ENCODE measurements around the gene CD22. TPM values are rescaled to one million over a fixed set of nuclear protein-coding genes. Genes with fewer than 3 reads are reported as not detected.

Gene CD22
- polyA plus RNA-seq, 3 donors: 0.67 to 2.1 (median 0.88) TPM

DNA sequence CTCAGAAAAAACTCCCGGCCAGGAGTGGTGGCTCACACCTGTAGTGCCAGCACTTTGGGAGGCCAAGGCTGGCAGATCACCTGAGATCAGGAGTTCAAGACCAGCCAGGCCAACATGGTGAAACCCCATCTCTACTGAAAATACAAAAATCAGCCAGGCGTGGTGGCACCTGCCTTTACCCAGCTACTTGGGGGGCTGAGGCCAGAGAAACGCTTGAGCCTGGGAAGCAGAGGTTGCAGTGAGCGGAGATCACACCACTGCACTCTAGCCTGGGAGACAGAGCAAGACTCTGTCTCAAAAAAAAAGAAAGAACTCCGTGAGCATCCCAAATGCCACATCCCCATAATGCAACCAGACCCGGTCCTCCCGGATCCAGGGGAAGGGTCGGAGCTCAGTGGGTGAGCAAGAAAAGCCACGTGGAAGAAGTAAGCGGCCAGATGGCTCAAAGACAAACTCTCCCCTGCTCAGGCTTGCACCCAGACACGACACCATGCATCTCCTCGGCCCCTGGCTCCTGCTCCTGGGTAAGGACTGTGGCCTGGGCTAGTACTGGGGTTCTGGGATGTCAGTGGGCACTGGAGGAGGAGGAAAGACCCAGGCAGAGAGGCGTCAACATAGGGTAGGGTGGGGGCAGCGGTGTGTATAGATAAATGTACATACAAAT lies 2.7 kb downstream of the CD22 start:
- H3K27ac ChIP-seq (ENCODE audit: low read depth, low read length): no peak overlapping the region
- WGBS, 3 donors: 80 to 88% (median 86%) methylated on average over 14 of the region's 14 CpGs

DNA sequence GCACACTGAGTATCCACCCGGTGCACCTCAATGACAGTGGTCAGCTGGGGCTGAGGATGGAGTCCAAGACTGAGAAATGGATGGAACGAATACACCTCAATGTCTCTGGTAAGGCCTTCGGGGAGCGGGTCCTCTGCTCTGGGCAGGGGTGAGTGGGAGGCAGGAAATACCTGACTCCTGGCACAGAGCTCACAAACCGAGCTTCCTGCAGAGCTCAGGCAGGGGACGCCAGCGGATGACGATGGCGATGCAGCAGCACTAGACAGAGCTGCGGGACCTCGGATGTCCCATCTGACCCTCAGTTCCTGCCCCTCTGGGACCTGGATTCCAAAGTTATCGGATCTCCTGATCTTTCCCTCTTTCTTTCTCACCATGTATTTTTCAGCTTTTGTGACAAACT lies 3.8 kb downstream of the CD22 start:
- WGBS, 3 donors: 38 to 64% (median 41%) methylated on average over 12 of the region's 12 CpGs
- H3K27ac ChIP-seq (ENCODE audit: low read depth, low read length): no peak overlapping the region

DNA sequence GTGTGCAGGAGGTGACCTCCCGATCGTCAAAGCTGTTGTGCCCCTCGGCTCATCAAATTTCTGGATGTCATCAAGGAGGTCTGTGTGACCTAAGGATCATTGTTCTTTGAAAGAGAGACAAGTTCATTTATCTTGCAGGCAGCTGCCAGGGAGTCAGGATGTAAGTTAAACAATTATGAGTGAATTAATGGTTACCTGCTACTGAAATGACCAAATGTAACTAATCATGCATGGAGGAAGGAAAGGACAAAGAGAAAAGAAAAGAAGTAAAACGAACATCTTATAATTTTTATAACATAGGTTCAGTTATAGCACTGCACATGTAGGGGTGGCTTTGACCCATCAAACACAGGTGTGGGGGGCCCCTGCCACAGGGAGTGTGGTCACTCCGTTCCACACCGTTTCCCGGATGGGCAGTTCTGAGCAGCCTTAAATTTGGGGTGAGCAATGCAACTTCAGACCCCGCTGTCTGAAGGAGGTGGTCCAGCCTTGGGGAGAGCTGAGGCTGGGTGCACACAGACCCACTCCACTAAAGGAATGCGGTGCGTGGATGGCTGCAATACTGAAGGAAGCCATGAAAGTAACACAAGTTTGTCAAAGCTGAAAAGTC lies 5.3 kb downstream of the CD22 start:
- WGBS, 3 donors: 78 to 87% (median 85%) methylated on average over 10 of the region's 10 CpGs

DNA sequence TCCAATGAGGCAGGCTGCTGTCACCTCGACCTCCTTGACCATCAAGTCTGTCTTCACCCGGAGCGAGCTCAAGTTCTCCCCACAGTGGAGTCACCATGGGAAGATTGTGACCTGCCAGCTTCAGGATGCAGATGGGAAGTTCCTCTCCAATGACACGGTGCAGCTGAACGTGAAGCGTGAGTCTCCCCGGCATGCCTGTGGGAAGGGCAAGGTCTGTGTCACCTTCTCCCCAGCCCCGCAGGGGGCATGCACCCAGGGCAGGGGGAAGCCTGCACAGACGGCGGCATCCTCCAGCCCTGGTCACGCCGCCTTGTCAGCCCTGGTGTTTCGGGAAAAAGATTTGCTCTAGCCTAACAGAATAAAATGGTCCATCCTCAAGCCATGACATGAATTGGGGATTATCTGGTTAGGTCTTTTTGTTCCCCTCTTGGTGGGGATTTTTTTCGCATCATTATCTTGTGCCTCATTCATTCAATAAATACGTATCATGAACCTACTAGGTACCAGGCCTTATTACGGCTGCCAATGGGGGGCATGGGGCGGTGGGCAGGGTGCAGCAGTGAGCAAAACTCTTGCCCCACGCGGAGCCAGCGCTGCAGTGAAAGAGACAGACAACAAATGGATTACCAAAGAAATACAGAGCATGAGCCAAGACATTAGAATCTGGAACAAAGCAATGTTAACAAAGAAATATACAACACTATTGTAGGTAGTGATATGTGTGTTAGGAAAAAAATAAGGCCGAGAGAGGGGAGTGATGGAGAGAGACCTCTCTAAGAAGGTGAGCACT lies 7.4 kb downstream of the CD22 start:
- no peak overlapping the region for H3K27ac ChIP-seq (ENCODE audit: low read depth, low read length)
- 83 to 85% (median 85%) methylated on average over 21 of the region's 21 CpGs for WGBS, 3 donors

More for the DNA sequence above, 5.3 kb downstream of the CD22 start:
- no peak overlapping the region for H3K27ac ChIP-seq (ENCODE audit: low read depth, low read length)

DNA sequence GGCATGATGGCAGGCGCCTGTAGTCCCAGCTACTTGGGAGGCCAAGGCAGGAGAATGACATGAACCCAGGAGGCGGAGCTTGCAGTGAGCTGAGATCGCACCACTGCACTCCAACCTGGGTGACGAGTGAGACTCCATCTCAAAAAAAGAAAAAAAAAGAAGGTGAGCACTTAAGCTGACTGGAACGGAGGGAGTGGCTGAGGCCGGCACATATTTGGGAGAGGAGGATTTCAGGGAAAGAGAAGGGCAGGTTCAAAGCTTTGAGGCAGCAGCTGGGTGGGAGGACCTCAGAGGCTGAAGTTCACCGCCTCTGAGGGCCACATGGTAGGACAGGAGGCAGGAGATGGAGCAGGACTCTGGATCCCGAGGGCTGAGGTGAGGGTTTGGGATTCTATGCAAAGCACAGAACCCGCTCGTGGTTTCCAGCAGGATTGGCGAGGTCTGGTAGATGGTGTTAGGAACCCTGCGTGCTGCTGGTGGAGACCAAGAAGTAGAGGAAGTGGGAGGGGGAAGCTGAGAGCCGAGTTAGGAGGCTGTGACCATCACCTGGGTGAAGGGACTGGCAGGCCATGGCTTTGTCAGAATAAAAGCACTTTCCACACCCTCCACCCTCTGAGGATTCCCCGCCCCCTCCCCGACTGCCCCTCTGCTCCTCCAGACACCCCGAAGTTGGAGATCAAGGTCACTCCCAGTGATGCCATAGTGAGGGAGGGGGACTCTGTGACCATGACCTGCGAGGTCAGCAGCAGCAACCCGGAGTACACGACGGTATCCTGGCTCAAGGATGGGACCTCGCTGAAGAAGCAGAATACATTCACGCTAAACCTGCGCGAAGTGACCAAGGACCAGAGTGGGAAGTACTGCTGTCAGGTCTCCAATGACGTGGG lies 8.4 kb downstream of the CD22 start:
- WGBS, 3 donors: 78 to 82% (median 79%) methylated on average over 25 of the region's 25 CpGs
- H3K27ac ChIP-seq (ENCODE audit: low read depth, low read length): no peak overlapping the region

DNA sequence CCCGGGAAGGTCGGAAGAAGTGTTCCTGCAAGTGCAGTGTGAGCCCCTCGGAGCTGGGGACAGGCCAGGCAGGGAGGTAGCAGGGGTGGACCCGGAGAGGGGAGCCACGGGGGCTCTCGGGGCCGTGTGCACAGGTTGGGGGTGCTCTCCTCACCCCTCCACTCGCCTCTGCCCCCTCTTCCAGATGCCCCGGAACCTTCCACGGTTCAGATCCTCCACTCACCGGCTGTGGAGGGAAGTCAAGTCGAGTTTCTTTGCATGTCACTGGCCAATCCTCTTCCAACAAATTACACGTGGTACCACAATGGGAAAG lies 9.0 kb downstream of the CD22 start:
- no peak overlapping the region for H3K27ac ChIP-seq (ENCODE audit: low read depth, low read length)
- 85 to 88% (median 88%) methylated on average over 9 to 13 of the region's 13 CpGs for WGBS, 3 donors

DNA sequence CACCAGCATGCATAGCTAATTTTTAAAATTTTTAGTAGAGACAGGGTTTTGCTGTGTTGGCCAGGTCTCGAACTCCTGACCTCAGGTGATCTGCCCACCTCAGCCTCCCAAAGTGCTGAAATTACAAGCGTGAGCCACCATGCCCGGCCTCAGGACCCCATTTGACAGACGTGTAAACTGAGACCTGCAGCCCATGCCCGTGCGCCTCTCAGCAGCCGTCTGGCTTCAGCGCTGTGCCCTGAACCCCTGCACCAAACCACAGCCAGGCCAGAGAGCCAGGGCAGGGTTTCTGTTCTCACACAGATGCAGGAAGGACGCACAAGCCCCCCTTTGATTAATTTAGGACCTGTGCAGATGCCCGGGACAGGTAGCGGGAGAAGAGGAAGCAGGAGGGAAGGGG lies 11.4 kb downstream of the CD22 start:
- WGBS, 3 donors: 85 to 90% (median 86%) methylated on average over 11 of the region's 11 CpGs
- no peak overlapping the region for H3K27ac ChIP-seq (ENCODE audit: low read depth, low read length)

DNA sequence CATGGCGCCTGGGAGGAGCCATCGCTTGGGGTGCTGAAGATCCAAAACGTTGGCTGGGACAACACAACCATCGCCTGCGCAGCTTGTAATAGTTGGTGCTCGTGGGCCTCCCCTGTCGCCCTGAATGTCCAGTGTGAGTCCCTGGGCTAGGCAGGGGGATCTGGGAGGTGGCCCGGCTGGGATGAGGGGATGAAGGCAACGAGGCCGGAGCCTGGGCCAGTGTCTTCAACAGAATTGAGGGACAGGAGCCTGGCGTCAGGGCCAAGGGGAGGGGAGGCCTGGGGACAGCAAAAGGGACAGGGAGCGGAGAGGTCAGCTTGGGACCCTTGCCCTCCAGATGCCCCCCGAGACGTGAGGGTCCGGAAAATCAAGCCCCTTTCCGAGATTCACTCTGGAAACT lies 12.0 kb downstream of the CD22 start:
- WGBS, 3 donors: 84 to 90% (median 86%) methylated on average over 16 of the region's 16 CpGs
- H3K27ac ChIP-seq (ENCODE audit: low read depth, low read length): no peak overlapping the region

DNA sequence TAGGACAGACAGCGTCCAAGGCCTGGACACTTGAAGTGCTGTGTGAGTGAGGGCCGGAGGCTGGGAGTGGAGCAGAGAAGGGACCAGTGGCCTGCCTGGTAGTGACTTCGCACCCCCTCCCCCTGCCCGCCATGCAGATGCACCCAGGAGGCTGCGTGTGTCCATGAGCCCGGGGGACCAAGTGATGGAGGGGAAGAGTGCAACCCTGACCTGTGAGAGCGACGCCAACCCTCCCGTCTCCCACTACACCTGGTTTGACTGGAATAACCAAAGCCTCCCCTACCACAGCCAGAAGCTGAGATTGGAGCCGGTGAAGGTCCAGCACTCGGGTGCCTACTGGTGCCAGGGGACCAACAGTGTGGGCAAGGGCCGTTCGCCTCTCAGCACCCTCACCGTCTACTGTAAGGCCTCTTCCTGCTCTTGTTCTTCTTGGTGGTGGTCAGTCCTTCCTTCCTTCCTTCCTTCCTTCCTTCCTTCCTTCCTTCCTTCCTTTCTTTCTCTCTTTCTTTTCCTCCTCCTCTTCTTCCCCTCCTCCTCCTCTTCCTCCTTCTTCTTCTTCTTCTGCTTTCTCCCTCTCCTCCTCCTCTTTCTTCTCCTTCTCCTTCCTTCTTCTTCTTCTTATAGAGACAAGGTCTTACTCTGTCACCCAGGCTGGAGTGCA lies 12.7 kb downstream of the CD22 start:
- no peak overlapping the region for H3K27ac ChIP-seq (ENCODE audit: low read depth, low read length)
- 85 to 89% (median 86%) methylated on average over 14 of the region's 14 CpGs for WGBS, 3 donors

DNA sequence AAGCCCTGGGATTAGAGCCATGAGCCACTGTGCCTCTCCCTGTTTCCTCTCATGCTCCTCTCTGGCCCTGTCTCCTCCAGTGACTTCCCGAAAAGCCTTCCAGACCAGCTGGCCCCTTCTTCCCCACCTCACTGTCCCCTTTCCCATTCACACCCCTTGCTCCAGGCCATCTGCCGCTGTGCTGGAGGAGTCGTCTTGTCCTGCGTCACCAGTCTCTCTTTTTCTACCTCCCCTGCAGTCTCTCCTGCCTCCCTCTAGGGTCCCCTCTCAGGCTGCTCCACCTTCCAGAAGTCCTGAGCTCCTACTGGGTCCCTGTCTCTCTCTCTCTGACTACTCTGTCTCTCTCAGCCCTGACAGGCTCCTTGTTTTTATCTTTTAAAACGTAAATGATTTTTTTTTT lies 13.4 kb downstream of the CD22 start:
- 60 to 73% (median 66%) methylated on average over 5 of the region's 5 CpGs for WGBS, 3 donors
- no peak overlapping the region for H3K27ac ChIP-seq (ENCODE audit: low read depth, low read length)

DNA sequence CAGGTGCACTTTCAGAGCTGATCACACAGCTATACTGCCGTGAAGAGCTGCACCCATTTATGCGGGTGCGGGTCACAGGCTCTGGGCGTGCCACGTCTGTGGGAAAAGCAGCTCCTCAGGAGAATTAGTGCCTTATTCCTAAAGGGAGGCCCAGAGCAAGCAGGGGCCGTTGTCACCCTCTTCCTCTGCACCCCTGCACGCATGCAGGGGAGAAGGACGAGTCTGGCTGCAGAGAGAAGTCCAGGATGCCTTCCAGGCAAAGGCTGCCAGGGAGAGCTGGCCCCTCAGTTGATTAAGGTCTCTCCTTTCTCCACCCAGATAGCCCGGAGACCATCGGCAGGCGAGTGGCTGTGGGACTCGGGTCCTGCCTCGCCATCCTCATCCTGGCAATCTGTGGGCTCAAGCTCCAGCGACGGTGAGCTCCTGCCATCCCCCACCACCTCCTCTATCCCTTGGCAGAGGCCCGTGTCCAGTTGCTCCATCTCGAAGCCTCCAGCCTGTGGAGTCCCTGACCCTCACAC lies 15.6 kb downstream of the CD22 start:
- H3K27ac ChIP-seq (ENCODE audit: low read depth, low read length): no peak overlapping the region
- WGBS, 3 donors: 80 to 84% (median 80%) methylated on average over 12 to 17 of the region's 17 CpGs

DNA sequence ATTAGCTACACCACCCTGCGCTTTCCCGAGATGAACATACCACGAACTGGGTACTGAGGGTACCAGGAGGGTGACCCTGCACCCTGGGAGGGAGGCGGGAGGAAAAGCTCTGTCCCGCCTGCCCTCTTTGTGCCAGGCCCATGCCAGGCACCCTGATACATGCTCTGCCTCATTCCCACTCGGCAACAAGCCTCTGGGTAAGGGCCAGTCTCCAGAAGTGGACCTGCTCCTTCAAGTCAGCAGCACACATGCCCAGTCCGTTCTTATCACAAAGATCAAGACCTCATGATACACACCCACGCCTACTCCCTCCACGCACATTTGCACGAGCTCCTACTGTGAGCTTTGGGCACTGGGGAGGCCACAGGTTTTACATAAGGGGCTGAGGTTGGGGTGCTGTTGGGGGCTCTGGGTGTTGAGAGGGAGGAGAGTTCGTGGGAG lies 16.7 kb downstream of the CD22 start:
- 69 to 77% (median 77%) methylated on average over 11 of the region's 11 CpGs for WGBS, 3 donors
- no peak overlapping the region for H3K27ac ChIP-seq (ENCODE audit: low read depth, low read length)

DNA sequence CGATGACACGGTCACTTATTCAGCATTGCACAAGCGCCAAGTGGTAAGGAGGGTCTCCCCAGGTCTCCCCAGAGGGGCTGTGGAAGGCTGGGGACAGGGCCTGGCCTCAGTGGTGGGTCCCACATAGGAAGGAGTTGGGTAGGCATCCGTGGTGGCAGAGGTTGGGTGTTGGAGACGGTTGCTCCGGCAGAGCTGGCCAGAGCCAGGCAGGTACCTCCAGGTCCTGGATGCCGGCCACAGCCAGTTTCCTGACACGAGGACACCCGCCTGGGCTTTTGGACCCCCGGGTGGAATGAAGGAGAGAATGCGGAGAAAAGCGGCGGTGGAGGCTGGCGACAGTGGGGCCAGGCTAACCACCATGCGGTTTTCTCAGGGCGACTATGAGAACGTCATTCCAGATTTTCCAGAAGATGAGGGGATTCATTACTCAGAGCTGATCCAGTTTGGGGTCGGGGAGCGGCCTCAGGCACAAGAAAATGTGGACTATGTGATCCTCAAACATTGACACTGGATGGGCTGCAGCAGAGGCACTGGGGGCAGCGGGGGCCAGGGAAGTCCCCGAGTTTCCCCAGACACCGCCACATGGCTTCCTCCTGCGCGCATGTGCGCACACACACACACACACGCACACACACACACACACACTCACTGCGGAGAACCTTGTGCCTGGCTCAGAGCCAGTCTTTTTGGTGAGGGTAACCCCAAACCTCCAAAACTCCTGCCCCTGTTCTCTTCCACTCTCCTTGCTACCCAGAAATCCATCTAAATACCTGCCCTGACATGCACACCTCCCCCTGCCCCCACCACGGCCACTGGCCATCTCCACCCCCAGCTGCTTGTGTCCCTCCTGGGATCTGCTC lies 17.4 kb downstream of the CD22 start:
- WGBS, 3 donors: 51 to 71% (median 58%) methylated on average over 28 of the region's 28 CpGs
- H3K27ac ChIP-seq (ENCODE audit: low read depth, low read length): no peak overlapping the region

DNA sequence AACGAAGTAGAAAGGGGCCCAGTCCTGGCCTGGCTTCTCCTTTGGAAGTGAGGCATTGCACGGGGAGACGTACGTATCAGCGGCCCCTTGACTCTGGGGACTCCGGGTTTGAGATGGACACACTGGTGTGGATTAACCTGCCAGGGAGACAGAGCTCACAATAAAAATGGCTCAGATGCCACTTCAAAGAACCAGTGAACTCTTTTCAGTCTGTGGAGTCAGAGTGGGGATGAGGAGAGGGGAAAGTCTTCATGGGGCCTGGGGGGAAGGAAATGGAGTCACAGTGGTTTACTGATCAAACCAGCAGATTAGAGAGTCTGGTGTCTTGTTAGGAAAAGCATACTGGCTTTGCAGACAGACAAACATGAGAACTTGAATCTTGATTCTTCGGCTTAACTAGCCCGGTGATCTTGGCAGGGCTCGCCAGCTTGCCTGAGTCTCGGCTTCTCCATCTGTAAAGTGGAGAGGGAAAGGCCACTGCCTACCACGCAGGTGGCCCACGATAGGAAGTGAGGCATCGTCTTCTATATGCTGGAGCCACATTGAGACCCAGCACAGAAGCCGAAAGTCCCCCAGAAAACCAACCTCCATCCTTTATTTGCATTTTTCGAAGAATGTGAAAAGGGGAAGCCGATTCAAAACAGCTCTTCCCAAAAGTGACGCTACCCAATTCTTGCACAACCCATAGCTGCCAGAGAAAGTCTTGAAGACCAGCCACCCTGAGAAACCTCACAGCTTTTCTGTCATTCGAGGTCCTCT lies 18.4 kb downstream of the CD22 start, which contains the start of gene FFAR1:
TSS of gene FFAR1 (plus strand) at position 732 of the 759 bp plus-strand sequence. CDS start 3,650 bp downstream, outside the sequence.
- WGBS, 3 donors: 39 to 71% (median 50%) methylated on average over 18 of the region's 18 CpGs
- H3K27ac ChIP-seq (ENCODE audit: low read depth, low read length): no peak within 1 kb of the TSS

DNA sequence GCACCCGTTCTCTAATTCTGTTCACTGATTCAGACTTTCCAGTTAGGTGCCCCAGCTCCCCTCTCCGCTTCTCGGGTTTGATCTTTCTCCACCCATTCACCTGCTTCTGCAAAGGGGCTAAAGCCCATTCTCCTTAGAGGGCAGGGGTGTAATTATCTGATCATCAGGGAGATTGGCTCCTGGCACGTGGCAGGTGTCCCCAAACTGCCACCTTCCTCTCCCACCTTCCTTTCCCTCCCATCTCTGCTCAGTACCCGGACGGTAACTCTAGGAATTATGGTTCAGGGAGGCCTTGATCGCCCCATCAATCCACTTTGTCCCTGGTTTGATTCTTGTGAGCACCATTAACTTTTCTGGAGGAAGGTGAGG lies 18.9 kb downstream of the CD22 start:
- 66 to 81% (median 68%) methylated on average over 7 of the region's 7 CpGs for WGBS, 3 donors
- H3K27ac ChIP-seq (ENCODE audit: low read depth, low read length): no peak overlapping the region

DNA sequence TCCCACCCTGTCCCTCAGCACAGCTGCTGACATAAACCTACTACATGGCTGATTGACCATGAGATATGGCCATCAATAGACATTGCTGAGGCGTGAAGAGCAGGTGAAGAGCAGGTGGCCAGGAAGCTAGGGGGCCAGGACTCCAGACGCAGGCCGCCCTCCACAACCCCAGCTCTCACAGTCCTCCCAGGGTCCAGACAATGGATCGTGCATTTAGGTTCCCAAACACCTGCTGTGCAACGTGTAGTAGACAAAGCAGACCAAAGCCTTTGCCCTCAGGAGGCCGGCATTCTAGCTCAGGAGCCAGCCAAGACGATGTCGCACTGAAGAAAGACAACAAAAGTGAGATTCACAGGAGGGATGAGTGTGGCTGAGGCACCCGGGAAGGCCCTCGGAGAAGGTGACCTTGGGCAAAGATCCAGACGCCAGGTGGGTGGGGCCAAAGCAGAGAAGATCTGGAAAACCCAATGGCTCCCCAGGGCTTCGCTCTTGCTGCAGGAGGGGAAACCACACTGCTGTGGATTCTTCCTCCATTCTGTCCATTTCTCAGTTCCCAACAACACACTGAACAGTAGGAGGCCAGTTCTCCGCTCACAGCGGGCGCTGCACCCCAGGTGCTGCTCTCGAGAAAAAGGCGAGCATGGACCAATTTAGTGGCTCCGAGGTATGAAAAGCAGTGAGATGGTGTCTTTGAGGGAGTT lies 20.1 kb downstream of the CD22 start:
- 78 to 87% (median 86%) methylated on average over 18 of the region's 18 CpGs for WGBS, 3 donors
- H3K27ac ChIP-seq (ENCODE audit: low read depth, low read length): no peak overlapping the region
